Endothelial cell of umbilical vein (primary cell): ENCODE measurements around the gene CORO2B. TPM values are rescaled to one million over a fixed set of nuclear protein-coding genes. Genes with fewer than 3 reads are reported as not detected.

Source experiments
- BruUV-seq: library from RNA; stranded (reverse); fragments of 400-500 nt; replicated peaks from 2 replicates; lab custom pipeline; 2021; lab: Mats Ljungman, UMichigan
- CTCF ChIA-PET: fragments of 300-600, 350-600 bp; sonication (Branson Sonifier 250); formaldehyde crosslinking; loops from one replicate; lab custom pipeline; 2021; ENCODE audit warnings: antibody characterized with exemption, inconsistent platforms; lab: Charles Lee
- POLR2A ChIA-PET: fragments of 300-600, 350-600 bp; sonication (Branson Sonifier 250); formaldehyde crosslinking; loops from one replicate; lab custom pipeline; 2021; ENCODE audit warnings: antibody characterized with exemption, inconsistent platforms; lab: Charles Lee
- DNase-seq: peaks from one replicate; pipeline ENCODE4 v3.0.0-alpha.2; 2011; ENCODE audit warnings: low read depth, low spot score
- FAIRE-seq: peaks from 2 replicates; lab custom pipeline; 2011; peaks lifted over from hg19 to GRCh38; lab: Jason Lieb, UNC
- H2AFZ ChIP-seq: 2 replicates; pipeline ENCODE4 v1.6.0; 2012; ENCODE audit warnings: low read depth, low read length, control low read depth, inconsistent platforms
- H3K27ac ChIP-seq: 2 replicates; pipeline ENCODE4 v1.5.1; 2011; ENCODE audit warnings: low read depth, mild to moderate bottlenecking, control low read depth, low read length, moderate library complexity; ENCODE audit not compliant: insufficient read depth
- H3K27me3 ChIP-seq, 2 experiments: 2 replicates each; pipeline versions ENCODE4 v1.6.0 to v1.6.1; 2011; ENCODE audit warnings: low read length in 2 of 2, mixed read lengths in 1 of 2; ENCODE audit not compliant: control insufficient read depth in 2 of 2, insufficient read depth in 2 of 2
- H3K36me3 ChIP-seq, 2 experiments: 2 replicates in 1 of 2; 3 replicates in 1 of 2; pipeline ENCODE4 v1.5.1; 2011; ENCODE audit warnings: low read length in 2 of 2, mild to moderate bottlenecking in 1 of 2, moderate library complexity in 1 of 2; ENCODE audit not compliant: control insufficient read depth in 2 of 2, insufficient read depth in 2 of 2; ENCODE audit errors: extremely low read depth in 1 of 2
- H3K4me1 ChIP-seq: 3 replicates; pipeline ENCODE4 v1.5.1; 2011; ENCODE audit warnings: mild to moderate bottlenecking, low read length; ENCODE audit not compliant: control insufficient read depth, insufficient read depth; ENCODE audit errors: extremely low read depth
- H3K4me2 ChIP-seq: 2 replicates; pipeline ENCODE4 v1.6.1; 2011; ENCODE audit warnings: low read length, control low read depth, mixed read lengths; ENCODE audit not compliant: insufficient read depth
- H3K4me3 ChIP-seq, 3 experiments: fragments of 200-600 bp in 1 of 3; sonication (generic), shearing (Covaris generic) in 1 of 3; replicated peaks in 1 of 3; 2 replicates each; pipeline ENCODE4 v1.5.1; 2011 to 2016; ENCODE audit warnings: control low read depth in 3 of 3, low read length in 3 of 3, mild to moderate bottlenecking in 2 of 3, inconsistent platforms in 1 of 3, low read depth in 1 of 3, moderate library complexity in 1 of 3; ENCODE audit not compliant: insufficient read depth in 1 of 3
- H3K79me2 ChIP-seq: 2 replicates; pipeline ENCODE4 v1.6.0; 2012; ENCODE audit warnings: low read length, inconsistent platforms; ENCODE audit not compliant: control insufficient read depth, insufficient read depth
- H3K9ac ChIP-seq: replicated peaks from 2 replicates; pipeline ENCODE3; 2011; ENCODE audit warnings: low read length, control low read depth; ENCODE audit not compliant: insufficient read depth; ENCODE audit errors: extremely low read depth
- H3K9me1 ChIP-seq: replicated peaks from 3 replicates; pipeline ENCODE4 v1.6.0; 2011; ENCODE audit warnings: mild to moderate bottlenecking, low read length; ENCODE audit not compliant: control insufficient read depth, insufficient read depth; ENCODE audit errors: extremely low read depth
- H3K9me3 ChIP-seq: replicated peaks from 2 replicates; pipeline ENCODE4 v1.5.1; 2012; ENCODE audit warnings: low read length, inconsistent platforms; ENCODE audit not compliant: control insufficient read depth, insufficient read depth
- H4K20me1 ChIP-seq: replicated peaks from 2 replicates; pipeline ENCODE3; 2011; ENCODE audit warnings: mild to moderate bottlenecking, low read length; ENCODE audit not compliant: control insufficient read depth, insufficient read depth; ENCODE audit errors: extremely low read depth
- EZH2 ChIP-seq: IDR thresholded peaks from 2 replicates; pipeline ENCODE4 v1.6.1; 2012; ENCODE audit warnings: borderline replicate concordance, low read depth, mild to moderate bottlenecking, moderate library complexity, low read length, inconsistent platforms; ENCODE audit not compliant: severe bottlenecking
- FOS ChIP-seq: IDR thresholded peaks from 2 replicates; pipeline ENCODE4 v1.6.1; 2011; ENCODE audit warnings: mild to moderate bottlenecking, low read length, moderate library complexity, borderline replicate concordance; ENCODE audit not compliant: insufficient read depth
- GATA2 ChIP-seq: IDR thresholded peaks from 2 replicates; pipeline ENCODE4 v1.7.0; 2011; ENCODE audit warnings: low read depth, mild to moderate bottlenecking, moderate library complexity, mixed read lengths, low read length; ENCODE audit not compliant: insufficient read length, insufficient read depth
- JUN ChIP-seq: IDR thresholded peaks from 2 replicates; pipeline ENCODE4 v1.6.1; 2011; ENCODE audit warnings: borderline replicate concordance, low read depth; ENCODE audit not compliant: insufficient read length, insufficient read depth
- MYC ChIP-seq: IDR thresholded peaks from one replicate; pipeline ENCODE4 v1.6.1; 2011; ENCODE audit warnings: mild to moderate bottlenecking, low read depth, low read length
- POLR2A ChIP-seq: IDR thresholded peaks from 2 replicates; pipeline ENCODE4 v1.6.1; 2012; ENCODE audit warnings: low read depth, mild to moderate bottlenecking, control low read depth, low read length
- POLR2AphosphoS5 ChIP-seq: IDR thresholded peaks from 2 replicates; pipeline ENCODE4 v1.6.1; 2012; ENCODE audit warnings: low read depth, mild to moderate bottlenecking, control low read depth, low read length, moderate library complexity; ENCODE audit not compliant: insufficient read depth
- dilution Hi-C: fragments of 300-500 bp; cut with MboI; formaldehyde crosslinking; loops from one replicate; pipeline ENCODE4 v1.15.0; 2019; ENCODE audit warnings: low sequenced_read_pairs; ENCODE audit not compliant: extremely low pct_ligation_motif_present
- intact Hi-C: fragments of 100-400 bp; cut with micrococcal nuclease; formaldehyde crosslinking; loops from one replicate; pipeline ENCODE4 v1.10.0; 2022
- polyA plus RNA-seq, 4 experiments: library from polyadenylated mRNA; depleted of rRNA in 3 of 4; stranded (reverse) in 3 of 4; unstranded in 1 of 4; fragments of >200 nt; gene quantifications; 2 replicates each; pipeline versions ENCODE4 v1.2.1 to v1.2.3, GENCODE V29; 2011 to 2012; ENCODE audit warnings: missing spikeins in 1 of 4
- total RNA-seq: library from RNA; stranded (reverse); gene quantifications from 2 replicates; pipeline ENCODE4 v1.2.3, GENCODE V29; 2021
- TF ChIP-seq, protein P1 (sequence below): IDR thresholded peaks from 2 replicates; pipeline ENCODE4 v1.6.1; 2011; ENCODE audit not compliant: insufficient read depth, insufficient read length
- TF ChIP-seq, protein P2 (sequence below), 2 donors: IDR thresholded peaks; 1 replicate in 1 of 2; 2 replicates in 1 of 2; pipeline ENCODE4 v1.5.1; 2011; ENCODE audit warnings: low read length in 2 of 2, mild to moderate bottlenecking in 2 of 2, moderate library complexity in 2 of 2, control low read depth in 1 of 2, inconsistent platforms in 1 of 2, low read depth in 1 of 2; ENCODE audit not compliant: insufficient read depth in 1 of 2; ENCODE audit errors: extremely low read depth in 1 of 2

Gene CORO2B
- total and polyA plus RNA-seq, 2 donors (not counting 3 experiments of a cell fraction or from before 2014, with no cell fraction given), result 2.4 to 3.7 TPM

DNA sequence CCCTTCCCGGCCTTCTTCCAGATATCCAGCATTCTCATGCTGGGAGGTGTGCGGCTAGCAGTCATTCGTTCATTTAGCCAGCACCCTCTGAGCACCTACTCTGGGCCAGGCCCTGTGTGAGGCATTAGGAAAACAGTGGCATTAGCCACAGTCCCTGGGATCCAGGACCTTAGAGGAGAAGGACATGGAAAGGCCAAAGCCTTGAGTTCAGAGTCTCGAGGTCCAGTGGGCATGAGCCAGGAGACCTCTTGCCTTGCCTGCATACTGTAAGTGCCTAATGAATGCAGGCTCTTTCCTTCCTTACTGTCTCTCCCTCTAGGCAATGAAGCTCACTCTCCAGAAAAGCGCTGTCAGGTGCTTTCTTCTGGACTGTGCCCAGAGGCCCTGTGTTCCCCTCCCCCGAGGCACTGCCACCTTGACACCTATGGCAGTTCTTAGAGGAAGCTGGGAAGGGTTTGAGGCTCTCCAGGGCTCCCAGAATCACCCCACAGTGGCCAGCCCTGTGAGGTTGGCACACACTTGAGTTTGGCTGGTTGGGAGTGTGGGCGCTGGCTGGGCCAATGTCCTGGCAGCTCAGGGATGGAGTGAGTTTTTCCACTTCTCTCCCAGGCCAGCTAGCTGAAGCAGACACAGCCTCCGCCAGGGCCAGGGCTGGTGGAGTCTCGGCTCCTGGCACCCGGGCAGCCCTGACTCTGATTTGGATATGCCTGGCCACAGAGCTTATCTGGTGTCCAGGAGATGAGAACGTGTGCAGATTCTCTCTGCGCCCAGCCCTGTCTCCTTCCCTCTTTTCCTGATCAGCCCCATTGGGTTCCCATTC is 5.4 kb downstream of the CORO2B start:
- dilution Hi-C loops (no loop called here), intact Hi-C loops (no loop called here)
- no TSS peak for BruUV-seq
- no peaks in the 10 kb centered on the region for H3K79me2 ChIP-seq
- ChIA-PET CTCF (interaction anchor here (0.7 to 1.0 kb wide), 2 partner anchors 91 to 291 kb away, joined by 3 read pairs; no protein-coding TSS in a partner anchor), POLR2A (no interaction called here)
- H3K4me1 ChIP-seq, result peaks cover 13% of the 10 kb centered on the region
- no peaks in the 10 kb centered on the region for H3K9me3 ChIP-seq
- TF ChIP-seq JUN (no peak), POLR2AphosphoS5 (no peak), GATA2 (no peak), MYC (no peak), POLR2A (no peak), EZH2 (no peak), FOS (no peak)
- TF ChIP-seq, protein P1, sequence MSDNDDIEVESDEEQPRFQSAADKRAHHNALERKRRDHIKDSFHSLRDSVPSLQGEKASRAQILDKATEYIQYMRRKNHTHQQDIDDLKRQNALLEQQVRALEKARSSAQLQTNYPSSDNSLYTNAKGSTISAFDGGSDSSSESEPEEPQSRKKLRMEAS, result no peak
- TF ChIP-seq, protein P2, sequence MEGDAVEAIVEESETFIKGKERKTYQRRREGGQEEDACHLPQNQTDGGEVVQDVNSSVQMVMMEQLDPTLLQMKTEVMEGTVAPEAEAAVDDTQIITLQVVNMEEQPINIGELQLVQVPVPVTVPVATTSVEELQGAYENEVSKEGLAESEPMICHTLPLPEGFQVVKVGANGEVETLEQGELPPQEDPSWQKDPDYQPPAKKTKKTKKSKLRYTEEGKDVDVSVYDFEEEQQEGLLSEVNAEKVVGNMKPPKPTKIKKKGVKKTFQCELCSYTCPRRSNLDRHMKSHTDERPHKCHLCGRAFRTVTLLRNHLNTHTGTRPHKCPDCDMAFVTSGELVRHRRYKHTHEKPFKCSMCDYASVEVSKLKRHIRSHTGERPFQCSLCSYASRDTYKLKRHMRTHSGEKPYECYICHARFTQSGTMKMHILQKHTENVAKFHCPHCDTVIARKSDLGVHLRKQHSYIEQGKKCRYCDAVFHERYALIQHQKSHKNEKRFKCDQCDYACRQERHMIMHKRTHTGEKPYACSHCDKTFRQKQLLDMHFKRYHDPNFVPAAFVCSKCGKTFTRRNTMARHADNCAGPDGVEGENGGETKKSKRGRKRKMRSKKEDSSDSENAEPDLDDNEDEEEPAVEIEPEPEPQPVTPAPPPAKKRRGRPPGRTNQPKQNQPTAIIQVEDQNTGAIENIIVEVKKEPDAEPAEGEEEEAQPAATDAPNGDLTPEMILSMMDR (IDR thresholded peaks at IDR 0.05; ENCODE audit: extremely low read depth in 1 of 2, insufficient read depth in 1 of 2, low read depth in 1 of 2, low read length in 2 of 2), result no peak
- no peak overlapping the region for H3K27ac ChIP-seq
- no peak overlapping the region for H2AFZ ChIP-seq
- H4K20me1 ChIP-seq, result no peaks in the 10 kb centered on the region
- H3K9me1 ChIP-seq, result no peaks in the 10 kb centered on the region
- H3K9ac ChIP-seq, result no peak overlapping the region
- no peak overlapping the region for H3K4me3 ChIP-seq
- FAIRE-seq (no peak), DNase-seq (no peak)
- H3K36me3 ChIP-seq, result no peaks in the 10 kb centered on the region
- H3K4me2 ChIP-seq, result no peak overlapping the region
- H3K27me3 ChIP-seq, result peaks cover 0 to 2% of the 10 kb centered on the region in 2 experiments
